NOMO-1 treated with dmso at 0.1 percent for 144 hours (cell line): Measurements from ENCODE around the gene C19orf53.
"Not testable (repeated sequence)": the region's sequence is repeated elsewhere in the genome, so short reads cannot be mapped to it uniquely, and the experiment has no call there.

Experiments used
- DNase-seq: peaks from one replicate; lab custom pipeline; 2025; ENCODE audit not compliant: unreplicated experiment; lab: John Stamatoyannopoulos, UW

C19orf53 gene

GRCh38 chr19:13774217-13775191 is at the start of gene C19orf53:
C19orf53 (plus strand) TSS chr19:13774456; CDS start chr19:13774478, 22 bp downstream.
- peak; percentile 92 for DNase-seq

GRCh38 chr19:13726323-13726722 is 47.9 kb upstream of the C19orf53 start:
- no peak for DNase-seq

GRCh38 chr19:13727798-13728197 is 46.5 kb upstream of the C19orf53 start:
- DNase-seq = no peak

- DNase-seq = peak; percentile 34
These were observed 44.4 kb upstream of the C19orf53 start for GRCh38 chr19:13729859-13730258.

- peak; percentile 86 for DNase-seq
These were observed 42.9 kb upstream of the C19orf53 start for GRCh38 chr19:13731147-13731964.

GRCh38 chr19:13732337-13732736 is 41.9 kb upstream of the C19orf53 start:
- DNase-seq = no peak

GRCh38 chr19:13734751-13735150 is 39.5 kb upstream of the C19orf53 start:
- no peak for DNase-seq

- no peak for DNase-seq
These were observed 36.2 kb upstream of the C19orf53 start for GRCh38 chr19:13738073-13738472.

GRCh38 chr19:13741893-13742292 is 32.4 kb upstream of the C19orf53 start:
- no peak for DNase-seq

- DNase-seq = no peak
These were observed 31.5 kb upstream of the C19orf53 start for GRCh38 chr19:13742756-13743155.

GRCh38 chr19:13744174-13744573 is 30.1 kb upstream of the C19orf53 start:
- DNase-seq = no peak

- no peak for DNase-seq
These were observed 27.2 kb upstream of the C19orf53 start for GRCh38 chr19:13747098-13747453.

- DNase-seq = no peak
These were observed 26.0 kb upstream of the C19orf53 start for GRCh38 chr19:13748169-13748828.

- no peak for DNase-seq
These were observed 22.8 kb upstream of the C19orf53 start for GRCh38 chr19:13751436-13751835.

- not testable (repeated sequence) for DNase-seq
These were observed 20.6 kb upstream of the C19orf53 start for GRCh38 chr19:13753622-13754021.

GRCh38 chr19:13756210-13756609 is 18.0 kb upstream of the C19orf53 start:
- no peak for DNase-seq

GRCh38 chr19:13757805-13758772 is 16.2 kb upstream of the C19orf53 start:
- no peak for DNase-seq

- DNase-seq = no peak
These were observed 15.5 kb upstream of the C19orf53 start for GRCh38 chr19:13758795-13759194.

GRCh38 chr19:13761423-13761822 is 12.8 kb upstream of the C19orf53 start:
- no peak for DNase-seq

GRCh38 chr19:13762635-13763235 is 11.5 kb upstream of the C19orf53 start:
- no peak for DNase-seq
